Spleen (tissue), 11 donors: Measurements from ENCODE around the gene HDAC5. TPM values are rescaled to one million over a fixed set of nuclear protein-coding genes. Genes with fewer than 3 reads are reported as not detected.

ENCODE experiments used
- DNase-seq: peaks from one replicate; pipeline ENCODE4 v3.0.0-alpha.2; 2020
- H3K27ac ChIP-seq, 8 donors: fragments of 200-600 bp; sonication (generic) in 7 of 8; 1 replicate in 4 of 8; 2 replicates in 4 of 8; pipeline versions ENCODE4 v1.5.0 to v1.8.0; 2016 to 2021; ENCODE audit warnings: inconsistent platforms in 4 of 8, mild to moderate bottlenecking in 4 of 8, moderate library complexity in 1 of 8
- H3K27me3 ChIP-seq, 7 donors: fragments of 200-600 bp; sonication (generic) in 6 of 7; replicated peaks in 1 of 7; 1 replicate in 4 of 7; 2 replicates in 3 of 7; pipeline versions ENCODE4 v1.5.0 to v1.8.0; 2016 to 2021; ENCODE audit warnings: inconsistent platforms in 3 of 7, mild to moderate bottlenecking in 1 of 7
- H3K36me3 ChIP-seq, 6 donors: fragments of 200-600 bp; sonication (generic) in 5 of 6; 1 replicate in 4 of 6; 2 replicates in 2 of 6; pipeline versions ENCODE4 v1.5.0 to v1.8.0; 2016 to 2021; ENCODE audit warnings: inconsistent platforms in 2 of 6
- H3K4me1 ChIP-seq, 6 donors: fragments of 200-600 bp; sonication (generic) in 5 of 6; 1 replicate in 3 of 6; 2 replicates in 3 of 6; pipeline versions ENCODE4 v1.5.0 to v1.8.0; 2016 to 2021; ENCODE audit warnings: inconsistent platforms in 3 of 6
- H3K4me3 ChIP-seq, 8 donors: fragments of 200-600 bp; sonication (generic) in 7 of 8; 1 replicate in 4 of 8; 2 replicates in 4 of 8; pipeline versions ENCODE4 v1.5.0 to v1.8.0; 2016 to 2021; ENCODE audit warnings: inconsistent platforms in 4 of 8, mild to moderate bottlenecking in 4 of 8, moderate library complexity in 2 of 8
- H3K9me3 ChIP-seq, 8 donors: fragments of 200-600 bp; sonication (generic) in 7 of 8; 1 replicate in 4 of 8; 2 replicates in 4 of 8; pipeline versions ENCODE4 v1.5.0 to v1.8.0; 2016 to 2021; ENCODE audit warnings: inconsistent platforms in 4 of 8
- CTCF ChIP-seq, 11 experiments: fragments of 200-600 bp in 7 of 11; fragments of 450-650 bp in 4 of 11; sonication (generic) in 4 of 11; IDR thresholded peaks in 8 of 11; conservative IDR thresholded peaks in 3 of 11; 1 replicate in 7 of 11; 2 replicates in 4 of 11; pipeline versions ENCODE4 v1.4.0 to v1.8.0; 2016 to 2021; ENCODE audit warnings: antibody characterized with exemption in 11 of 11, inconsistent platforms in 4 of 11, mild to moderate bottlenecking in 1 of 11
- POLR2A ChIP-seq, 3 donors: fragments of 450-650 bp; IDR thresholded peaks; one replicate each; pipeline ENCODE4 v1.5.1; 2017; ENCODE audit warnings: antibody characterized with exemption in 3 of 3, mild to moderate bottlenecking in 1 of 3
- POLR2AphosphoS5 ChIP-seq, 3 donors: sonication (generic); formaldehyde crosslinking; IDR thresholded peaks; one replicate each; pipeline ENCODE4 v1.5.1; 2017; ENCODE audit warnings: antibody characterized with exemption in 3 of 3
- WGBS, 5 donors: extraction: QIAGEN DNeasy Blood & Tissue Kit in 3 of 5; methylation state at CpG; one replicate each; pipeline versions ENCODE4 v1.1.5 to v1.1.7; 2013 to 2018; 5-methylcytosine and 5-hydroxymethylcytosine counted together
- intact Hi-C: fragments of 100-400 bp; cut with DNase I; formaldehyde crosslinking; loops from one replicate; pipeline ENCODE4 v1.15.0; 2023; ENCODE audit warnings: low total_unique reads
- polyA plus RNA-seq, 3 donors: library from polyadenylated mRNA; stranded (reverse); fragments of 200-250 nt; gene quantifications; one replicate each; pipeline ENCODE4 v1.2.1, GENCODE V29; 2013
- total RNA-seq, 7 donors: library from RNA; depleted of rRNA in 3 of 7; stranded (reverse); fragments of >200 nt in 3 of 7; fragmentation: NEBNext Ultra II Directional in 4 of 7; extraction: Animal tissue kit (Norgen Biotek cat#: 25700) in 4 of 7; gene quantifications; one replicate each; pipeline versions ENCODE4 v1.1.0 to v1.2.1, GENCODE V29; 2016 to 2021
- donor health status: healthy with polysubstance abuse.
- donor health status: DM: no; HTN: no; CAD: no; lungs with moderate emphysema.
- donor health status: DM: no; HTN: no; CAD: no.
- donor health status: Bipolar disorder and iron deficiency.
- donor health status: healthy.
- donor health status: DM: no; HTN: no; CAD: no.
- donor health status: DM: yes; HTN: yes; CAD: no.

The HDAC5 gene
- total and polyA plus RNA-seq, 10 donors, result 18.5 to 72.9 (median 46.7) TPM

GRCh38 chr17:44119062-44119461 is 4.4 kb downstream of the HDAC5 start:
- H3K36me3 ChIP-seq, result peaks cover 0 to 52% (median 15%) of the 10 kb centered on the region in 6 donors
- no peaks in the 10 kb centered on the region for H3K27me3 ChIP-seq
- 62 to 85% (median 78%) methylated on average over 4 to 5 of the region's 5 CpGs for WGBS, 5 donors
- H3K9me3 ChIP-seq, result no peaks in the 10 kb centered on the region
- intact Hi-C loops, result no loop called here
- no peak overlapping the region for H3K4me3 ChIP-seq
- TF ChIP-seq POLR2AphosphoS5 (IDR thresholded peaks at IDR 0.05) (no peak), CTCF (IDR thresholded peaks at IDR 0.05 in 8 of 11, conservative IDR thresholded peaks at IDR 0.05 in 3 of 11) (no peak), POLR2A (IDR thresholded peaks at IDR 0.05) (no peak)
- DNase-seq, result no peak
- no peak overlapping the region for H3K27ac ChIP-seq
- H3K4me1 ChIP-seq, result peaks cover 12 to 92% (median 60%) of the 10 kb centered on the region in 6 donors

- no peak overlapping the region for H3K27ac ChIP-seq
- peaks cover 17 to 94% (median 62%) of the 10 kb centered on the region in 6 donors for H3K4me1 ChIP-seq
- intact Hi-C loops, result no loop called here
Observed at GRCh38 chr17:44118427-44119050, 4.9 kb downstream of the HDAC5 start.

GRCh38 chr17:44117351-44117750 is 6.1 kb downstream of the HDAC5 start:
- no peak overlapping the region for H3K4me3 ChIP-seq
- no peaks in the 10 kb centered on the region for H3K27me3 ChIP-seq
- DNase-seq, result no peak
- TF ChIP-seq POLR2AphosphoS5 (IDR thresholded peaks at IDR 0.05) (no peak), POLR2A (IDR thresholded peaks at IDR 0.05) (no peak), CTCF (IDR thresholded peaks at IDR 0.05 in 8 of 11, conservative IDR thresholded peaks at IDR 0.05 in 3 of 11) (no peak)
- H3K36me3 ChIP-seq, result peaks cover 0 to 55% (median 15%) of the 10 kb centered on the region in 6 donors
- H3K9me3 ChIP-seq, result no peaks in the 10 kb centered on the region
- H3K4me1 ChIP-seq, result peaks cover 25 to 100% (median 68%) of the 10 kb centered on the region in 6 donors
- no peak overlapping the region for H3K27ac ChIP-seq
- WGBS, 5 donors, result 75 to 88% (median 85%) methylated on average over 18 of the region's 18 CpGs
- intact Hi-C loops, result no loop called here

More at GRCh38 chr17:44118427-44119050, 4.9 kb downstream of the HDAC5 start:
- Histone ChIP-seq H3K27me3 (no peaks in the 10 kb centered on the region), H3K36me3 (peaks cover 0 to 55% (median 15%) of the 10 kb centered on the region in 6 donors), H3K9me3 (no peaks in the 10 kb centered on the region), H3K4me3 (no peak overlapping the region)
- 75 to 93% (median 84%) methylated on average over 7 to 10 of the region's 10 CpGs for WGBS, 5 donors
- DNase-seq, result no peak
- TF ChIP-seq CTCF (IDR thresholded peaks at IDR 0.05 in 8 of 11, conservative IDR thresholded peaks at IDR 0.05 in 3 of 11) (no peak), POLR2AphosphoS5 (IDR thresholded peaks at IDR 0.05) (no peak), POLR2A (IDR thresholded peaks at IDR 0.05) (no peak)

- 57 to 74% (median 72%) methylated on average over 10 to 11 of the region's 11 CpGs for WGBS, 5 donors
Observed at GRCh38 chr17:44115585-44116415, 7.6 kb downstream of the HDAC5 start.

More at GRCh38 chr17:44115585-44116415, 7.6 kb downstream of the HDAC5 start:
- H3K27me3 ChIP-seq, result no peaks in the 10 kb centered on the region
- peak overlapping the region in 3 of 8 donors; percentile 23 to 81 (median 78) for H3K27ac ChIP-seq
- no peak overlapping the region for H3K4me3 ChIP-seq
- DNase-seq, result no peak
- TF ChIP-seq POLR2AphosphoS5 (IDR thresholded peaks at IDR 0.05), result peak in 2 of 3 donors; percentile 28 to 32
- no peak for TF ChIP-seq POLR2A (IDR thresholded peaks at IDR 0.05)
- TF ChIP-seq CTCF (IDR thresholded peaks at IDR 0.05 in 8 of 11, conservative IDR thresholded peaks at IDR 0.05 in 3 of 11), result peak in 10 of 11 experiments; percentile 37 to 78 (median 68)
- no peaks in the 10 kb centered on the region for H3K9me3 ChIP-seq
- H3K36me3 ChIP-seq, result peaks cover 0 to 55% (median 15%) of the 10 kb centered on the region in 6 donors
- peaks cover 33 to 100% (median 69%) of the 10 kb centered on the region in 6 donors for H3K4me1 ChIP-seq
- intact Hi-C loops, result no loop called here
